ENCODE data around the gene CNTN1. TPM values are rescaled to one million over a fixed set of nuclear protein-coding genes. Genes with fewer than 3 reads are reported as not detected.

CNTN1 gene
- total and polyA plus RNA-seq, 2 experiments from 2014 or later, result 4.2 to 4.7 TPM

DNA sequence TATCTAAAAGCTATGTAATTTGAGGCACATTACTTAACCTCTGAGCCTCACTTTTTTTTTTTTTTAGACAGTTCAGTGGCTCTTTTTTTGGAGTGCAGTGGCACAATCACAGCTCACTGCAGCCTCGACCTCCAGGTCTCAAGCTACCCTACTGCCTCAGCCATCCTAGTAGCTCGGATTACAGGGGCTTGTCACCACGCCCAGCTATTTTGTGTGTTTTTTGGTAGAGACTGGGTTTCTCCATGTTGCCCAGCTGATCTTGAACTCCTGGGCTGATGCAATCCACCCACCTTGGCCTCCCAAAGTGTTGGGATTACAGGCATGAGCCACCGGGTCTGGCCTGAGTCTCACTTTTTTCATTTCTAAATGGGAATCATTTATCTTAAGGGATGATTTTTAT is 303.9 kb downstream of the CNTN1 start:
- no peaks in the 10 kb centered on the region for H3K36me3 ChIP-seq
- DNase-seq (ENCODE audit: low read depth in 1 of 2, low spot score in 1 of 2), result no peak

DNA sequence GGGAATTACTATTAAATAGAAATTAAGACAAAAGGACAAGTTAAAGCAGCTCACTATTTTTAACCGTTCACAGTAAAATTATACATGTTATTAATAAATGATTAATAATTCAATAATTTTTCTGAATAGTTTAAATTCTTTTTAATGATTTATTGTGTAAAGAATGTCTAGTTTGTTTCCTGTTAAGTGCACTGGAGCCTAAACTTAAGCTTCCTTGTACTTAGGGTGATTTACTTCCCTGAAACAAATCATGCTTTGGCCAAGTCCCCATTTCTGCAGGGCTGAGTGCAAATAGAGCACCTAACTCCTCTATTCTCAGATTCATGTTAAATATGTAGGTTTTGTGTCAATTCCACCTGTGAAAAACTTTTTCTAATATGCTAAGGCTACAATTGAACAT is 307.0 kb downstream of the CNTN1 start:
- no peak overlapping the region for H3K27ac ChIP-seq
- no peak overlapping the region for H3K4me3 ChIP-seq
- TF ChIP-seq, protein P1, sequence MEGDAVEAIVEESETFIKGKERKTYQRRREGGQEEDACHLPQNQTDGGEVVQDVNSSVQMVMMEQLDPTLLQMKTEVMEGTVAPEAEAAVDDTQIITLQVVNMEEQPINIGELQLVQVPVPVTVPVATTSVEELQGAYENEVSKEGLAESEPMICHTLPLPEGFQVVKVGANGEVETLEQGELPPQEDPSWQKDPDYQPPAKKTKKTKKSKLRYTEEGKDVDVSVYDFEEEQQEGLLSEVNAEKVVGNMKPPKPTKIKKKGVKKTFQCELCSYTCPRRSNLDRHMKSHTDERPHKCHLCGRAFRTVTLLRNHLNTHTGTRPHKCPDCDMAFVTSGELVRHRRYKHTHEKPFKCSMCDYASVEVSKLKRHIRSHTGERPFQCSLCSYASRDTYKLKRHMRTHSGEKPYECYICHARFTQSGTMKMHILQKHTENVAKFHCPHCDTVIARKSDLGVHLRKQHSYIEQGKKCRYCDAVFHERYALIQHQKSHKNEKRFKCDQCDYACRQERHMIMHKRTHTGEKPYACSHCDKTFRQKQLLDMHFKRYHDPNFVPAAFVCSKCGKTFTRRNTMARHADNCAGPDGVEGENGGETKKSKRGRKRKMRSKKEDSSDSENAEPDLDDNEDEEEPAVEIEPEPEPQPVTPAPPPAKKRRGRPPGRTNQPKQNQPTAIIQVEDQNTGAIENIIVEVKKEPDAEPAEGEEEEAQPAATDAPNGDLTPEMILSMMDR (IDR thresholded peaks at IDR 0.05; ENCODE audit: low read depth, low read length), result no peak
- no peaks in the 10 kb centered on the region for H3K27me3 ChIP-seq
- DNase-seq (ENCODE audit: low read depth in 1 of 2, low spot score in 1 of 2), result no peak
- peaks cover 3% of the 10 kb centered on the region for H3K4me1 ChIP-seq (ENCODE audit: low read depth)
- no peaks in the 10 kb centered on the region for H3K36me3 ChIP-seq
- no peaks in the 10 kb centered on the region for H3K9me3 ChIP-seq (ENCODE audit: low read depth)

More for the DNA sequence above, 303.9 kb downstream of the CNTN1 start:
- no peak overlapping the region for H3K27ac ChIP-seq
- peaks cover 3% of the 10 kb centered on the region for H3K4me1 ChIP-seq (ENCODE audit: low read depth)
- H3K9me3 ChIP-seq (ENCODE audit: low read depth), result no peaks in the 10 kb centered on the region
- no peak overlapping the region for H3K4me3 ChIP-seq
- TF ChIP-seq, protein P1 (IDR thresholded peaks at IDR 0.05; ENCODE audit: low read depth, low read length), result no peak
- no peaks in the 10 kb centered on the region for H3K27me3 ChIP-seq

DNA sequence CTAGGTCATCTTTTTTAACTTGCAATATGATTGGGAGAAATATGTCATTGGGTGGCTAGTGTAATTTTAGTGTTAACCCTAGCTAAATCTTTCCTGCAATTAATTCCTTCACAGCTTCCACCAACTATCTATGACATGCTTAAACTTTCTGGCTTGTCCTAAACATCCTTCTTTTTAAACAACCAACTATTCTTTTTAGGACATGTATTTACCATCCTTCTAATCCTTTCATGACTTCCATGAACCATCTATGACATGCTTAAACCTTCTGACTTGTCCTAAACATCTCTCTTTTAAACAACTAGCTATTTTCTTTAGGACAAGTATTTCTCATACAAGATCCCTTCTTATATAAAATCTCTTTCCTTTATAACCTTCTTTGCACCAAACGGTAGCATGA is 316.2 kb downstream of the CNTN1 start:
- TF ChIP-seq, protein P1 (IDR thresholded peaks at IDR 0.05; ENCODE audit: low read depth, low read length), result no peak
- no peak overlapping the region for H3K27ac ChIP-seq
- no peak for DNase-seq (ENCODE audit: low read depth in 1 of 2, low spot score in 1 of 2)
- H3K9me3 ChIP-seq (ENCODE audit: low read depth), result no peaks in the 10 kb centered on the region
- H3K4me1 ChIP-seq (ENCODE audit: low read depth), result no peaks in the 10 kb centered on the region
- no peaks in the 10 kb centered on the region for H3K27me3 ChIP-seq
- no peak overlapping the region for H3K4me3 ChIP-seq
- no peaks in the 10 kb centered on the region for H3K36me3 ChIP-seq

DNA sequence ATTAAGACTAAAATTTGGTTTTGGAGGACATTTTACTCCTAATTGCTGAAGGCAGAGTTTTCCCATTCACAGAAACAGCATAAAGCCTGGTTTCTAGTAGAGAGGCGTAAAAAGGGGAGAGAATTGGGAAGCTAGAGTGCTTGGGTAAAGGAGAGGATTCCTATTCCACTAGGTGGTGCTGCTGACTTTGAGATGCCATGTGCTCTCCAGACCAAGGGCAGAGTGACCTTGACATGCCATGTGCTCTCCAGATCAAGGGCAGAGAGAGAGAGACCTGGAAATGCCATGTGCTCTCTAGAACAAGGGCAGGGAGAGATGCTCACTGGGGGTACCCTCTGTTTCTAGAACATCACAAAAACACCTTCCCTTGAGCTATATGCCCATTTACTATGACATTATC is 319.7 kb downstream of the CNTN1 start:
- TF ChIP-seq, protein P1 (IDR thresholded peaks at IDR 0.05; ENCODE audit: low read depth, low read length), result no peak
- H3K27me3 ChIP-seq, result no peaks in the 10 kb centered on the region
- no peaks in the 10 kb centered on the region for H3K9me3 ChIP-seq (ENCODE audit: low read depth)

DNA sequence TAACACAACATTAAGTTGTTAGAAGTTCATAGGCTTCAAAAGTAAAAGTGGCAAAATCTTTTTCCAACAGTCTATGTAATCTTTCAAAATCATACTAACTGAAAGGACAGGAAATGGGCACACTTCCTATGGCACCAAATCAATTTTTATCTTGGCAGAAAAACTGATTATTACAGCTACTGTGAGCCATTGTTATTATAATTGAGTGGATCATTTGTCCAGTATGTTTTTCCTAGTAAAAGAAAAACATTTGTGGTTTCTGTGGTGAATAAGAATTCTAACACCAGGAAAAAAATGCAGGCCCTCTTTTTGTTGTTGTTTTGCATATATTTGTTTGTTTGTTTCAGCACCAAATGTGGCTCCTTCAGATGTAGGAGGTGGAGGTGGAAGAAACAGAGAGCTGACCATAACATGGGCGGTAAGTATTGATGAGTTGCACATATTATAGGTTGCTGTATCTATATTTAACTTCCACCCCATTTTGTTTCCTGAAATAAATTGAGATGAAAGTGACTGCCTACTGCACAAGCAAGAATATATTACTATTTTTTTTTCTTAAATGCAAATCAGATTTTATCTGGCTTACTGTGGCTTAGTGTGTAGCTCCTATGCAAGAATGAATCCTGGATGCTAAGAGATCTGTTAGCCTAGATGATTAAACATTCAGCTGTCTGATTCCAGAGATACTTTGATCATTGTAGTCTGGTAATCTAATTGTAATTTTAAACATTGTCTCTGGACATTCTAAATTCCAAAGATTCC is 321.8 kb downstream of the CNTN1 start:
- TF ChIP-seq, protein P1 (IDR thresholded peaks at IDR 0.05; ENCODE audit: low read depth, low read length), result no peak
- Histone ChIP-seq H3K9me3 (ENCODE audit: low read depth) (no peaks in the 10 kb centered on the region), H3K27me3 (no peaks in the 10 kb centered on the region), H3K4me3 (no peak overlapping the region), H3K36me3 (no peaks in the 10 kb centered on the region), H3K27ac (no peak overlapping the region), H3K4me1 (ENCODE audit: low read depth) (no peaks in the 10 kb centered on the region)
- peak in 1 of 2 donors; percentile 2 for DNase-seq (ENCODE audit: low read depth in 1 of 2, low spot score in 1 of 2)

More for the DNA sequence above, 319.7 kb downstream of the CNTN1 start:
- H3K4me3 ChIP-seq, result no peak overlapping the region
- DNase-seq (ENCODE audit: low read depth in 1 of 2, low spot score in 1 of 2), result no peak
- H3K36me3 ChIP-seq, result no peaks in the 10 kb centered on the region
- no peaks in the 10 kb centered on the region for H3K4me1 ChIP-seq (ENCODE audit: low read depth)
- H3K27ac ChIP-seq, result no peak overlapping the region

Measured in cardiac muscle cell (in vitro differentiated cells and primary cell).